ENCODE data around the gene CTIF.

CTIF gene

DNA sequence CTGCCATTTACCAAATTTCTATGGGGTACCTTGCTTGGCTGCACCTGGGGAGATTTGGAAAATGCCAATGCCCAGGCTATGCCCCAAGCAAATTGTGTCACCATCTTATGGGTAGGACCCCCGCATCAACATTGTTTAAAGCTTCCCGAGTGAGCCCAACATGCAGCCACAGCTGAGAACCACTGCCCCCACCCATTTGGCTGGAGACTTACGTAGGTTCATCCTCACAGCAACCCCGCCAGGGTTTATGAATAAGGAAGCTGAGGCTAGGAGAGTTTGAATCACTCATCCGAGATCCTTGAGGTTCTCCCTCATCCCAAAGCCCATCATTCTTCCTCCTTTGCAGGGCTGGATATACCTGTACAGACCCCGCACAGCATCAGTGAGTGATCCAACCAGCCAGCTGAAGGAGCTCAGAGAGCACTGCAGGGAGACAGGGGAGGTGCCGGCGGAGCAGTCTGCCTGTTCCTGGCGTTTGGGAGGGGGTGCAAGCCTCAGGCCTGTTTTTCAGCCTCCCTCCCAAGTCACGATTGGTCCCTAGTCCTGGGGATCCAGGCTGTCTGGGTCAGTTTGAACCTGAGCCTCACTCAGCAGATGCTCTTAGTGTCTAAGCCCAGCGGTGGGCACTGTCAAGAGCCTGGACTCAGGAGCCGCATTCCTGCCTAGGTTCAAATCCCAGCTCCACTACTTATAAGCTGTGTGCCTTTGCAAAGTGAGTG, 247.1 kb downstream of the CTIF start:
- Histone ChIP-seq H3K36me3 (replicated peaks; ENCODE audit: insufficient read depth, low read length) (no peaks in the 10 kb centered on the region), H3F3A (ENCODE audit: insufficient read depth, low read length) (peaks cover 25% of the 10 kb centered on the region), H3K9me2 (replicated peaks; ENCODE audit: insufficient read depth, low read length) (no peaks in the 10 kb centered on the region), H3K27me3 (replicated peaks; ENCODE audit: insufficient read depth, low read length) (no peaks in the 10 kb centered on the region), H3K9ac (ENCODE audit: low read length) (peak overlapping the region; percentile 59), H3K4me3 (ENCODE audit: low read length) (no peak overlapping the region; the same call in 1 of the 2 replicates), H3K79me2 (ENCODE audit: low read length) (no peaks in the 10 kb centered on the region), H3K9me3 (replicated peaks; ENCODE audit: insufficient read depth, low read length) (no peaks in the 10 kb centered on the region), H3K4me1 (ENCODE audit: low read length) (peaks cover 45% of the 10 kb centered on the region), H2AFZ (ENCODE audit: low read length) (no peak overlapping the region), H3K27ac (ENCODE audit: low read length) (peak overlapping the region; percentile 97), H4K20me1 (ENCODE audit: insufficient read depth, low read length) (no peaks in the 10 kb centered on the region), H3K4me2 (ENCODE audit: low read depth, low read length) (peak overlapping the region; percentile 85)
- no peak for TF ChIP-seq CTCF (IDR thresholded peaks at IDR 0.05; ENCODE audit: low read length)
- no peak for DNase-seq

DNA sequence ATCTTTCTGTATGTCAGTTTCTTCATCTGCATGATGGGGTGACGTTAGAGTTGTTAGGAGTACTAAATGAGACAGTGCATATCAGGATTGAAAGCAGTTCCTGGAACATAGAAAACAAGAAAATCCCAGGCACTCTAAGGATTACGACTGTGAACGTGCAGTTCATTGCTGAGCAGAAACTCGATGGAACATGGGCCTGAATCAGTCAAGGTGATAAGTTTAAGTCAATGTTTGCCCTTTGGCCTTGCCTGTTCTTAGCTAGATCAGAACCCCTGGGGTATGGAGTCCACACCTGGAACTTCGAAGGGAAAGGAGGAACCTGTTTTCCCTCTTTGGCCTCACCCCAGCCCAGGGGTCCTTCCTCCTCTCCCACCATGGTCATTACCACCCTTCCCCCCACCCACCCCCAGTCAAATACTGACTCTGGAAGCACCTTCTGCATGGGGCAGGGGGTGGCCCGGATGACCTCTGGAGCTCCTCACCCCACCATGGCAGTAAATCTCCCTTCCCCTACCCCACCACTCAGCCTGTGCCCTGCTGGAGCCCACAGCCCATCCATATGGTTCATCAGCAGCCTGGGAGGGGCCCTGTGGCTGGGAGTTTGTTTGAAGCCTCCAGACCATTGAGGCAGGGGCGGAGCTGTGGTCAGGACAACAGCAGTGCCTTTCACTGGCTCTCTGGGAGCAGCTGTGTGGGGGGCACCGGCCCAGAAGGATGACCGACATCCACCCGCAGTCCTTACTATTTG, 247.8 kb downstream of the CTIF start:
- Histone ChIP-seq H3K9me2 (replicated peaks; ENCODE audit: insufficient read depth, low read length) (no peaks in the 10 kb centered on the region), H3K9ac (ENCODE audit: low read length) (no peak overlapping the region), H3K79me2 (ENCODE audit: low read length) (no peaks in the 10 kb centered on the region), H3K4me3 (ENCODE audit: low read length) (no peak overlapping the region), H3K27me3 (replicated peaks; ENCODE audit: insufficient read depth, low read length) (no peaks in the 10 kb centered on the region), H3F3A (ENCODE audit: insufficient read depth, low read length) (peaks cover 25% of the 10 kb centered on the region), H3K27ac (ENCODE audit: low read length) (peak overlapping the region; percentile 97; the same call in 1 of the 2 replicates), H3K4me1 (ENCODE audit: low read length) (peaks cover 51% of the 10 kb centered on the region), H2AFZ (ENCODE audit: low read length) (no peak overlapping the region), H3K9me3 (replicated peaks; ENCODE audit: insufficient read depth, low read length) (no peaks in the 10 kb centered on the region), H3K4me2 (ENCODE audit: low read depth, low read length) (no peak overlapping the region), H4K20me1 (ENCODE audit: insufficient read depth, low read length) (no peaks in the 10 kb centered on the region), H3K36me3 (replicated peaks; ENCODE audit: insufficient read depth, low read length) (no peaks in the 10 kb centered on the region)
- no peak for DNase-seq
- TF ChIP-seq CTCF (IDR thresholded peaks at IDR 0.05; ENCODE audit: low read length) (no peak), EZH2 (optimal IDR thresholded peaks at IDR 0.05; ENCODE audit: low read depth, low read length) (no peak), EZH2phosphoT487 (IDR thresholded peaks at IDR 0.05; ENCODE audit: low read length) (no peak)

- H3K9me3 ChIP-seq (replicated peaks; ENCODE audit: insufficient read depth, low read length), result no peaks in the 10 kb centered on the region
- no peak overlapping the region for H3K9ac ChIP-seq (ENCODE audit: low read length)
- TF ChIP-seq EZH2 (optimal IDR thresholded peaks at IDR 0.05; ENCODE audit: low read depth, low read length) (no peak), CTCF (IDR thresholded peaks at IDR 0.05; ENCODE audit: low read length) (no peak), EZH2phosphoT487 (IDR thresholded peaks at IDR 0.05; ENCODE audit: low read length) (no peak)
- no peak for DNase-seq
- no peaks in the 10 kb centered on the region for H4K20me1 ChIP-seq (ENCODE audit: insufficient read depth, low read length)
- no peaks in the 10 kb centered on the region for H3K27me3 ChIP-seq (replicated peaks; ENCODE audit: insufficient read depth, low read length)
- no peak overlapping the region for H2AFZ ChIP-seq (ENCODE audit: low read length)
- H3K9me2 ChIP-seq (replicated peaks; ENCODE audit: insufficient read depth, low read length), result no peaks in the 10 kb centered on the region
- no peak overlapping the region for H3K27ac ChIP-seq (ENCODE audit: low read length)
- no peaks in the 10 kb centered on the region for H3K36me3 ChIP-seq (replicated peaks; ENCODE audit: insufficient read depth, low read length)
- peaks cover 53% of the 10 kb centered on the region for H3K4me1 ChIP-seq (ENCODE audit: low read length)
- H3K79me2 ChIP-seq (ENCODE audit: low read length), result no peaks in the 10 kb centered on the region
- no peak overlapping the region for H3K4me2 ChIP-seq (ENCODE audit: low read depth, low read length)
- no peak overlapping the region for H3K4me3 ChIP-seq (ENCODE audit: low read length)
- peaks cover 25% of the 10 kb centered on the region for H3F3A ChIP-seq (ENCODE audit: insufficient read depth, low read length)
These were observed 248.6 kb downstream of the CTIF start for GRCh38 chr18:48787203-48788151.

Measured in MM.1S (cell line).